Measurements from ENCODE around the gene RFT1.

Gene RFT1

DNA sequence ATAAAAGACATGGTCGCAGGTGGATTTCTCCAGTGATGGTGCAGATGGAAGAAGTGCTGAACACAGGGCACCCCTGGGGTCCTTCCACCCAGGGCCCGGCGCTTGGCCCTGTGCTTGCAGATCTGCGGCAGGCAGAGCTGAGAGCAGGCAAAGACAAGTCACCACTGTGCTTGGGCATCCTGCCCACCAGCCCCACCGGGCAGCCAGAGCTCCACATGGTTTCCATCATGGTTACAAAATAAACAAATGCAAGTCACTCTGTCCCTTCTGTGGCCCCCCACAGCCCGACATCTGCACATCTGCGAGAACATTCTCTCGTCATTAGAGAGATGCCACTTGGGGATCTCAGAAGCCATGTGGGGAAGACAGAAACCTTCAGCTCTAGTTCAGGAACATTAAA is 46.7 kb downstream of the RFT1 start:
- Histone ChIP-seq H3K36me3 (ENCODE audit: control insufficient read depth in 2 of 2, insufficient read depth in 2 of 2, low read length in 2 of 2) (peaks cover 0 to 2% of the 10 kb centered on the region in 2 donors), H3K27ac (ENCODE audit: low read length) (peak overlapping the region; percentile 80), H3K9me3 (ENCODE audit: control insufficient read depth in 2 of 2, low read length in 2 of 2) (no peaks in the 10 kb centered on the region), H3K9ac (ENCODE audit: low read length in 2 of 2) (no peak overlapping the region), H3K4me3 (ENCODE audit: low read length in 2 of 2) (peak overlapping the region; percentile 7 to 40), H3K27me3 (ENCODE audit: control insufficient read depth in 1 of 2, insufficient read depth in 2 of 2, low read length in 2 of 2) (no peaks in the 10 kb centered on the region), H3K4me1 (ENCODE audit: control insufficient read depth, insufficient read depth, low read length) (peaks cover 16% of the 10 kb centered on the region)

DNA sequence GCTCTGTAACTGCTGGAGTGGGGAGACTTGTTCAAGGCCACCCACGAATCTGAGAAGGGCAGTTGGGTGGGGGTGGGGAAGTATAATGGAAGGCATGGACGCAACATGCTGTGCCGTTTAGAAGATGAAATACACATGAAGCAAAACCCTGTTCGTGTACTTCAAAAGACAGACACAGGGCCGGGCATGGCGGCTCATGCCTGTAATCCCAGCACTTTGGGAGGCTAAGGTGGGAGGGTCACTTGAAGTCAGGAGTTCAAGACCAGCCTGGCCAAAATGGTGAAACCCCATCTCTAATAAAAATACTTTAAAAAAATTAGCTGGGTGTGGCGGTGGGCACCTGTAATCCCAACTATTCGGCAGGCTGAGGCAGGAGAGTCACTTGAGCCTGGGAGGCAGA is 47.5 kb downstream of the RFT1 start:
- no peak overlapping the region for H3K4me3 ChIP-seq (ENCODE audit: low read length in 2 of 2)
- H3K27me3 ChIP-seq (ENCODE audit: control insufficient read depth in 1 of 2, insufficient read depth in 2 of 2, low read length in 2 of 2) = no peaks in the 10 kb centered on the region
- H3K9me3 ChIP-seq (ENCODE audit: control insufficient read depth in 2 of 2, low read length in 2 of 2) = no peaks in the 10 kb centered on the region
- peaks cover 0 to under 1% of the 10 kb centered on the region in 2 donors for H3K36me3 ChIP-seq (ENCODE audit: control insufficient read depth in 2 of 2, insufficient read depth in 2 of 2, low read length in 2 of 2)
- H3K4me1 ChIP-seq (ENCODE audit: control insufficient read depth, insufficient read depth, low read length) = peaks cover 16% of the 10 kb centered on the region
- H3K9ac ChIP-seq (ENCODE audit: low read length in 2 of 2) = no peak overlapping the region
- H3K27ac ChIP-seq (ENCODE audit: low read length) = no peak overlapping the region

DNA sequence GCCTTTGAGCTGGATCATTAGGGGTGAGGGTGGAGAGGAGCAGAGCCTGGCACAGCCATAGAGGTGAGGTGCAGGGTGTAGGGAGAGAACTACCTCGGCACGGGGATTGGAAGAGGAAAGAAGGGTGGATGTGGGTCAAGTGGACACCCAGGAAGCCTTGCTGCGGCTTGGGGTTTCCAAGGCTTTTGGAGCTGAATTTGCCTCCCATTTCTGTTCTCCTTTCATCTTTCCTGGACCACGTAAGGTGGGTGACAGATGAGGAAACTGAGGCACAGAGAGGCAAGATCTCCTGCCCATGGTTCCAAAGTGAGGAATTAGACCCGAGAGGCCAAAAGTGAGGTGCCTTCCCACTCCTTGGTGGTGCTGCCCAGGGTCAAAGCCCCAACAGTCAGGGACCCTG is 48.9 kb downstream of the RFT1 start:
- H3K4me3 ChIP-seq (ENCODE audit: low read length in 2 of 2) = no peak overlapping the region
- H3K27ac ChIP-seq (ENCODE audit: low read length) = no peak overlapping the region
- no peak overlapping the region for H3K9ac ChIP-seq (ENCODE audit: low read length in 2 of 2)
- H3K27me3 ChIP-seq (ENCODE audit: control insufficient read depth in 1 of 2, insufficient read depth in 2 of 2, low read length in 2 of 2) = no peaks in the 10 kb centered on the region
- peaks cover 0 to 2% of the 10 kb centered on the region in 2 donors for H3K36me3 ChIP-seq (ENCODE audit: control insufficient read depth in 2 of 2, insufficient read depth in 2 of 2, low read length in 2 of 2)
- peaks cover 16% of the 10 kb centered on the region for H3K4me1 ChIP-seq (ENCODE audit: control insufficient read depth, insufficient read depth, low read length)
- H3K9me3 ChIP-seq (ENCODE audit: control insufficient read depth in 2 of 2, low read length in 2 of 2) = no peaks in the 10 kb centered on the region

DNA sequence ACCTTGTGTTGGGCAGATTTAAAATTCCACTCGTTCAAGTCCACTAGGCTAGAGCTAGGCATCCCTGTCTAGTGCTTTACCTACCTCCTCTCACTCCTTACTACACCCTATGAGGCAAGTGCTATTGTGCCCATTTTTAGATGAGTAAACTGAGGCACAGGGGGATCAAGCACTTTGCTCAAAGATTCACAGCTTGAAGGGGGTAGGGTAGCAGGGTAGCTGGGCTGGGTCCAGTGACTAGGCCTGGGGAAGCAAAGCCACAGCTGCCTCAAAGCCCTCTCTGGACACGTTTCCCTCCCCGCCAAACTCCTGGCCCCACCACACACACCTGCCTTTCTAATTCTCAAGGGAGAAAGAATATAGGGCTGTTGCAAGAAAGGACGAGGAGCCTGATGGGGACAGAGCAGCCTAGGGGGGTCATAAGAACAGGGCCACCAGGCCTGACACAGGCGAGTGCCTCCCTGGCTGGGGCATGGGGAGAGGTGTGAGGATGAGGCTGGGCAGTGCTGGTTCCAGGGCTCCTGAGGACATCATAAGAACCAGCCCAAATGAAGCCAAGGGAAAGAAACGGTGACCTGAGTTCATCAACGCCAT is 49.5 kb downstream of the RFT1 start:
- H3K27me3 ChIP-seq (ENCODE audit: control insufficient read depth in 1 of 2, insufficient read depth in 2 of 2, low read length in 2 of 2) = no peaks in the 10 kb centered on the region
- H3K4me3 ChIP-seq (ENCODE audit: low read length in 2 of 2) = no peak overlapping the region
- H3K4me1 ChIP-seq (ENCODE audit: control insufficient read depth, insufficient read depth, low read length) = peaks cover 16% of the 10 kb centered on the region
- no peak overlapping the region for H3K9ac ChIP-seq (ENCODE audit: low read length in 2 of 2)
- H3K27ac ChIP-seq (ENCODE audit: low read length) = no peak overlapping the region
- peaks cover 0 to 2% of the 10 kb centered on the region in 2 donors for H3K36me3 ChIP-seq (ENCODE audit: control insufficient read depth in 2 of 2, insufficient read depth in 2 of 2, low read length in 2 of 2)
- no peaks in the 10 kb centered on the region for H3K9me3 ChIP-seq (ENCODE audit: control insufficient read depth in 2 of 2, low read length in 2 of 2)

GRCh38 chr3:53079791-53080555 is 50.3 kb downstream of the RFT1 start:
- Histone ChIP-seq H3K4me1 (ENCODE audit: control insufficient read depth, insufficient read depth, low read length) (peaks cover 16% of the 10 kb centered on the region), H3K27me3 (ENCODE audit: control insufficient read depth in 1 of 2, insufficient read depth in 2 of 2, low read length in 2 of 2) (no peaks in the 10 kb centered on the region), H3K36me3 (ENCODE audit: control insufficient read depth in 2 of 2, insufficient read depth in 2 of 2, low read length in 2 of 2) (peaks cover 0 to 2% of the 10 kb centered on the region in 2 donors)

DNA sequence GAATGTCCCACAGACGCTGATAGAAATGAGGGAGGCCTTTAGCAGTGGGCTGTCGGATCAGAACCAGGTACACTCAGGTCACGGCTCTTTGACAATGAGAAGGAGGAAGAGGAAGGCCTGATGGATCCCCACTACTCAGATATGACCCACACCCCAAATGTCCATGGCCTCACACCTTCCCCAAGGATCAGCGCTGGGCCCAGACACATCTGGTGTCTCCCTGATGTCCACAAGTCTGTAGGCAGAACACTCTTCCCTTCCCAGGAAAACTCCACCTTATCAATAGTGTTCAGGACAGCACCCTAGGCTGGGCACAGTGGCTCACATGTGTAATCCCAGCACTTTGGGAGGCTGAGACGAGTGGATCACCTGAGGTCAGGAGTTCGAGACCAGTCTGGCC is 51.1 kb downstream of the RFT1 start:
- peaks cover 0 to 2% of the 10 kb centered on the region in 2 donors for H3K36me3 ChIP-seq (ENCODE audit: control insufficient read depth in 2 of 2, insufficient read depth in 2 of 2, low read length in 2 of 2)
- H3K4me3 ChIP-seq (ENCODE audit: low read length in 2 of 2) = no peak overlapping the region
- no peaks in the 10 kb centered on the region for H3K27me3 ChIP-seq (ENCODE audit: control insufficient read depth in 1 of 2, insufficient read depth in 2 of 2, low read length in 2 of 2)
- peaks cover 11% of the 10 kb centered on the region for H3K4me1 ChIP-seq (ENCODE audit: control insufficient read depth, insufficient read depth, low read length)
- no peaks in the 10 kb centered on the region for H3K9me3 ChIP-seq (ENCODE audit: control insufficient read depth in 2 of 2, low read length in 2 of 2)
- no peak overlapping the region for H3K27ac ChIP-seq (ENCODE audit: low read length)
- no peak overlapping the region for H3K9ac ChIP-seq (ENCODE audit: low read length in 2 of 2)

More at GRCh38 chr3:53079791-53080555, 50.3 kb downstream of the RFT1 start:
- Histone ChIP-seq H3K9me3 (ENCODE audit: control insufficient read depth in 2 of 2, low read length in 2 of 2) (no peaks in the 10 kb centered on the region), H3K27ac (ENCODE audit: low read length) (no peak overlapping the region), H3K4me3 (ENCODE audit: low read length in 2 of 2) (no peak overlapping the region), H3K9ac (ENCODE audit: low read length in 2 of 2) (no peak overlapping the region)

- H3K4me3 ChIP-seq (ENCODE audit: low read length in 2 of 2) = no peak overlapping the region
- H3K4me1 ChIP-seq (ENCODE audit: control insufficient read depth, insufficient read depth, low read length) = peaks cover 7% of the 10 kb centered on the region
- no peaks in the 10 kb centered on the region for H3K9me3 ChIP-seq (ENCODE audit: control insufficient read depth in 2 of 2, low read length in 2 of 2)
- no peaks in the 10 kb centered on the region for H3K27me3 ChIP-seq (ENCODE audit: control insufficient read depth in 1 of 2, insufficient read depth in 2 of 2, low read length in 2 of 2)
- H3K36me3 ChIP-seq (ENCODE audit: control insufficient read depth in 2 of 2, insufficient read depth in 2 of 2, low read length in 2 of 2) = peaks cover 0 to 2% of the 10 kb centered on the region in 2 donors
- no peak overlapping the region for H3K9ac ChIP-seq (ENCODE audit: low read length in 2 of 2)
- H3K27ac ChIP-seq (ENCODE audit: low read length) = no peak overlapping the region
These were observed 51.6 kb downstream of the RFT1 start for GRCh38 chr3:53078656-53079055.

- Histone ChIP-seq H3K9ac (ENCODE audit: low read length in 2 of 2) (no peak overlapping the region), H3K36me3 (ENCODE audit: control insufficient read depth in 2 of 2, insufficient read depth in 2 of 2, low read length in 2 of 2) (peaks cover 0 to 2% of the 10 kb centered on the region in 2 donors), H3K4me3 (ENCODE audit: low read length in 2 of 2) (no peak overlapping the region), H3K9me3 (ENCODE audit: control insufficient read depth in 2 of 2, low read length in 2 of 2) (no peaks in the 10 kb centered on the region), H3K27ac (ENCODE audit: low read length) (no peak overlapping the region), H3K27me3 (ENCODE audit: control insufficient read depth in 1 of 2, insufficient read depth in 2 of 2, low read length in 2 of 2) (no peaks in the 10 kb centered on the region), H3K4me1 (ENCODE audit: control insufficient read depth, insufficient read depth, low read length) (peaks cover 6% of the 10 kb centered on the region)
These were observed 52.6 kb downstream of the RFT1 start for GRCh38 chr3:53077476-53078220.

DNA sequence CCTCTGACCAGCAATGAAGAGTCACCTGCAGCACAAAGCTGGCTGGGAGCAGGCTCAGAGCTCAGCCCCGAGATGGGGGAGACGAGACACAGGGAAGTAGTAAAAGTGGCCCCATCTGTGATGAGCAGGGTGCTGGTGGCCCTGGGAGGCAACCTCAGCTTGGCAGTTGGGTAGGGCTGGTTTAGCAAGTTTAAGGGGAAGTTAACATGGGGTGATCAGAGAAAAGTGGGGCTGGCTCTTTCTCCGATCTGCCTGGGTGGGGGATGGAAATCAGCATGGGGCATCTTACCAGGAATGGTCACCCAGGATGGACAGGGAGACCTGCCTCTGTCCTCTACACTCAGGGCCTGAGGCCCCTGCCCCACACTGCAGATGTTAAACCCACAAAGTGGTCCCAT is 54.5 kb downstream of the RFT1 start:
- no peaks in the 10 kb centered on the region for H3K27me3 ChIP-seq (ENCODE audit: control insufficient read depth in 1 of 2, insufficient read depth in 2 of 2, low read length in 2 of 2)
- H3K36me3 ChIP-seq (ENCODE audit: control insufficient read depth in 2 of 2, insufficient read depth in 2 of 2, low read length in 2 of 2) = peaks cover 0 to 2% of the 10 kb centered on the region in 2 donors
- no peak overlapping the region for H3K4me3 ChIP-seq (ENCODE audit: low read length in 2 of 2)
- no peak overlapping the region for H3K27ac ChIP-seq (ENCODE audit: low read length)
- H3K9me3 ChIP-seq (ENCODE audit: control insufficient read depth in 2 of 2, low read length in 2 of 2) = no peaks in the 10 kb centered on the region
- H3K4me1 ChIP-seq (ENCODE audit: control insufficient read depth, insufficient read depth, low read length) = peaks cover 16% of the 10 kb centered on the region
- H3K9ac ChIP-seq (ENCODE audit: low read length in 2 of 2) = no peak overlapping the region

GRCh38 chr3:53074761-53075742 is 55.2 kb downstream of the RFT1 start:
- peaks cover 16% of the 10 kb centered on the region for H3K4me1 ChIP-seq (ENCODE audit: control insufficient read depth, insufficient read depth, low read length)
- peaks cover 0 to 2% of the 10 kb centered on the region in 2 donors for H3K36me3 ChIP-seq (ENCODE audit: control insufficient read depth in 2 of 2, insufficient read depth in 2 of 2, low read length in 2 of 2)
- no peaks in the 10 kb centered on the region for H3K9me3 ChIP-seq (ENCODE audit: control insufficient read depth in 2 of 2, low read length in 2 of 2)
- H3K27ac ChIP-seq (ENCODE audit: low read length) = no peak overlapping the region
- no peak overlapping the region for H3K9ac ChIP-seq (ENCODE audit: low read length in 2 of 2)
- H3K27me3 ChIP-seq (ENCODE audit: control insufficient read depth in 1 of 2, insufficient read depth in 2 of 2, low read length in 2 of 2) = no peaks in the 10 kb centered on the region
- H3K4me3 ChIP-seq (ENCODE audit: low read length in 2 of 2) = no peak overlapping the region

Data from stomach smooth muscle (tissue), 2 donors.